ENCODE measurements around the gene EVA1B.

The EVA1B gene

GRCh38 chr1:36345353-36345752 lies 21.9 kb upstream of the EVA1B start:
- DNase-seq = no peak

- no peak for DNase-seq
Observed at GRCh38 chr1:36344395-36344680, 20.9 kb upstream of the EVA1B start.

GRCh38 chr1:36343651-36344394 lies 20.4 kb upstream of the EVA1B start:
- no peak for DNase-seq

- DNase-seq = peak; percentile 30
Observed at GRCh38 chr1:36342426-36343185, 19.2 kb upstream of the EVA1B start.

GRCh38 chr1:36341626-36342320 lies 18.3 kb upstream of the EVA1B start:
- no peak for DNase-seq

GRCh38 chr1:36339615-36340014 lies 16.2 kb upstream of the EVA1B start:
- DNase-seq = no peak

GRCh38 chr1:36339215-36339614 lies 15.8 kb upstream of the EVA1B start:
- peak; percentile 18 for DNase-seq

GRCh38 chr1:36337830-36338229 lies 14.4 kb upstream of the EVA1B start:
- no peak for DNase-seq

- no peak for DNase-seq
Observed at GRCh38 chr1:36330940-36331339, 7.5 kb upstream of the EVA1B start.

GRCh38 chr1:36329817-36330216 lies 6.4 kb upstream of the EVA1B start:
- DNase-seq = no peak

GRCh38 chr1:36328713-36329112 lies 5.3 kb upstream of the EVA1B start:
- no peak for DNase-seq

GRCh38 chr1:36328088-36328480 lies 4.6 kb upstream of the EVA1B start:
- no peak for DNase-seq

GRCh38 chr1:36327421-36328087 lies 4.1 kb upstream of the EVA1B start:
- DNase-seq = no peak

GRCh38 chr1:36326499-36326898 lies 3.1 kb upstream of the EVA1B start:
- no peak for DNase-seq

GRCh38 chr1:36324353-36324703 lies 883 bp upstream of the EVA1B start:
- no peak for DNase-seq

GRCh38 chr1:36322786-36323635 lies 434 bp downstream of the EVA1B start:
- peak; percentile 76 for DNase-seq

- peak; percentile 66 for DNase-seq
Observed at GRCh38 chr1:36322041-36322785, 1.2 kb downstream of the EVA1B start.

GRCh38 chr1:36321119-36321951 lies 2.1 kb downstream of the EVA1B start:
- DNase-seq = peak; percentile 94

GRCh38 chr1:36320767-36321118 lies 2.7 kb downstream of the EVA1B start:
- no peak for DNase-seq

GRCh38 chr1:36320291-36320761 lies 3.1 kb downstream of the EVA1B start:
- DNase-seq = peak; percentile 46

GRCh38 chr1:36309397-36309796 lies 14.0 kb downstream of the EVA1B start:
- DNase-seq = no peak
